Stimulated activated CD8-positive, alpha-beta memory T cell treated with anti-CD3 and anti-CD28 coated beads, Interleukin-2, amount 100 ng/mL, for 1 hour (primary cell): ENCODE results near the gene IQGAP1.

ENCODE experiments used
- DNase-seq, 2 donors: peaks; one replicate each; pipeline ENCODE4 v3.0.0-alpha.2; 2020; ENCODE audit warnings: low read depth in 2 of 2

The IQGAP1 gene

DNA sequence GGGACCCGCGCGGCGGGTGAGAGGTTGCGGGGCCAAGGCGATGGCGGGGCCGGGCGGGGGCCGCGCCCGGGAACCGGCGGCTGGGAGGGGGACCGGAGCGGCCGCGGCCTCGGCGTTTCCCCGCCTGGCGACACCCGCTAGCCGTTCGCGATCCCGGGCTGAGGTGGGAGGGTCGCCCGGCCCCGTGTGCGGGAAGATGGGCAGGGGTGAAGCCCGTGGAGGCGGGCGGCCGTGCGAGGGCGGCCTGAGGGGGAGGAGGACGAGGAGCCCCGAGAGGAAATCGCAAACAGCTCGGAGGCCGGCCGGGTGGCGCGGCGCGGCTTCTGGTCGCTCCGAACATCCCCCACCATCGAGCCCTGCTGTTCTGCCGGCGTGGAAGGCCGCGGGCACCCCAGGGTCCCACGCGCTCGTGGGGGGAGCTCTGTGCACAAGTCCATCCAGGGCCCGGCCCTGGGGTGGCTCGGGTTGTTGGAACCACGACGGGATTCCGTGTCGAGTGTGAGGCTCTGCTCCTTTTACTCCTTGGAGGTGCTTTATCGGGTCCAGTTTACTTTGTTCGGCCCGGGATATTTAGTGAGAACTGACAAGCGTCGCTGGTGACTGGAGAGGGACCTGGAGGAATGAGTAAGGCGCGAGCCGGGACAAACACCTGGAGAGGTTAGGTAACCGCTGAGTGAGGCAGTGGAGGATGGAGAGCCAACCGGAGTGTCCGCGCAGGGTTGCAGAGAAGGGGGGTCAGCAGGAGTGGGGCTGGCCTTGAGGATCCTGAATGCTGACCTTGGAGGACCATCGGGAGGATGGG, 142.4 kb downstream of the IQGAP1 start:
- DNase-seq, result no peak

GRCh38 chr15:90531147-90531546, 143.1 kb downstream of the IQGAP1 start:
- no peak for DNase-seq

DNA sequence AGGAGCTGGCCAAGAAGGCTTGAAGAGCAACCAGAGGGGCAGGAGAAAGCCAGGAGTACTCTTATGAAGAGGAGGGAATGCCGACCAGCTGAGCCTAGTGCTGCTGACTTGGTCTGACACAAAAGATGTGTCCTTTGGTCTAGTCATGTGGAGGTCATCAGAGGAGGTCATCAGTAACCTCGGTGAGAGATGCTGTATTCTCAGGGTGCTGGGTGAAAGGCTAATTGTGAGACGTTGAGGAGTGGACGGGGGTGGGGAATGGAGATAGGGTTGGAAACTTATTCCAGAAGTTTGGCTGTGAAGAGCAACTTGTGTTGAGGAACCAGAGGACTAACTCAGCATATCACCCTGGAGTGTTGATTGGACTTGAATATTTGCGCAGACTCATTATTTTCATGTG, 147.2 kb downstream of the IQGAP1 start:
- no peak for DNase-seq

- no peak for DNase-seq
These were observed 151.7 kb downstream of the IQGAP1 start for GRCh38 chr15:90539789-90540188.

GRCh38 chr15:90540768-90541167, 152.7 kb downstream of the IQGAP1 start:
- DNase-seq, result no peak

- DNase-seq, result no peak
These were observed 157.1 kb downstream of the IQGAP1 start for GRCh38 chr15:90545095-90545494.

GRCh38 chr15:90547540-90547939, 159.5 kb downstream of the IQGAP1 start:
- DNase-seq, result no peak

GRCh38 chr15:90550919-90551318, 162.9 kb downstream of the IQGAP1 start:
- no peak for DNase-seq
